ENCODE results near the gene TTK.

Gene TTK

GRCh38 chr6:80088637-80089036, 84.2 kb downstream of the TTK start:
- TF ChIP-seq FOXP2 (optimal IDR thresholded peaks at IDR 0.05; ENCODE audit: borderline replicate concordance, extremely low read depth, extremely low read length, insufficient read depth), result no peak
- no peak for TF ChIP-seq REST (IDR thresholded peaks at IDR 0.05; ENCODE audit: insufficient read depth in 1 of 2, low read depth in 2 of 2, low read length in 2 of 2)
- no peak for TF ChIP-seq SIN3A (IDR thresholded peaks at IDR 0.05; ENCODE audit: borderline replicate concordance, insufficient read depth, low read length)
- TF ChIP-seq TAF1 (IDR thresholded peaks at IDR 0.05; ENCODE audit: borderline replicate concordance, insufficient read depth, low read length), result no peak
- no peak for TF ChIP-seq POLR2AphosphoS5 (IDR thresholded peaks at IDR 0.05; ENCODE audit: low read depth, low read length)

- TF ChIP-seq POLR2AphosphoS5 (IDR thresholded peaks at IDR 0.05; ENCODE audit: low read depth, low read length) (no peak), REST (IDR thresholded peaks at IDR 0.05; ENCODE audit: insufficient read depth in 1 of 2, low read depth in 2 of 2, low read length in 2 of 2) (no peak), TAF1 (IDR thresholded peaks at IDR 0.05; ENCODE audit: borderline replicate concordance, insufficient read depth, low read length) (no peak), SIN3A (IDR thresholded peaks at IDR 0.05; ENCODE audit: borderline replicate concordance, insufficient read depth, low read length) (no peak), FOXP2 (optimal IDR thresholded peaks at IDR 0.05; ENCODE audit: borderline replicate concordance, extremely low read depth, extremely low read length, insufficient read depth) (no peak)
Observed at GRCh38 chr6:80091506-80091905, 87.1 kb downstream of the TTK start.
